NCI-H1048 (cell line): ENCODE results near the gene CAPN10.

Source experiments
- DNase-seq: peaks from one replicate; lab custom pipeline; 2025; lab: John Stamatoyannopoulos, UW

The CAPN10 gene

DNA sequence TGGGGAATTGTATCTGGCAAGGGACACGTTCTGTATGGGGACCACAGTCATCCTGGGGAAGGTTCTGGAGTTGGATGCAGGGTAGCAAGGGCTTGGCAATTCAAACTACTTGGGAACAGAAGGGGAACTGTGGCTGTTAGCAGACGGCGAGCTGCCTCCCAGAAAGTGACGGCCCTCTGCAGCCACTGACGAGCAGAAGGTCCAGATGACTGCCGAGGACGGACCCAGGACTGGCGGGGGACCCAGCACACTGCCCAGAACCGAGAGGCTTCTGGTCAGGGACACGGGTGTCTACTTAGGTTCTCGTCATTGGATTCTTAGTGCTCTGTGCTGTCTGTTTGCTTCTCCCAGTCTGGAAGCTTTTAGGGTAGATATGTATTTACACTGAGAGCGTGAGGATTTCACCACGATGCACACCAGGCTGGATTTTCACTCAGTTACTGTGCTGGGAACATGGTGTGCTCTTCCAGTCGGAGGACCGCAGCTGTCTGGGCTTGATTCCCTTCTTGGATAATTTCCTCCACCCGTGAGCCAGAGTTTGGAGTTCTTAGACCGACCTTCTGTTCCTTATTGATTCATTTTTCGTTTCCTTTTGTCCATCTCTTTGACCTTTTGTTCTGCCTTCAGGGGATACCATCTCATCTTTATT, 52.1 kb downstream of the CAPN10 start:
- DNase-seq: no peak

DNA sequence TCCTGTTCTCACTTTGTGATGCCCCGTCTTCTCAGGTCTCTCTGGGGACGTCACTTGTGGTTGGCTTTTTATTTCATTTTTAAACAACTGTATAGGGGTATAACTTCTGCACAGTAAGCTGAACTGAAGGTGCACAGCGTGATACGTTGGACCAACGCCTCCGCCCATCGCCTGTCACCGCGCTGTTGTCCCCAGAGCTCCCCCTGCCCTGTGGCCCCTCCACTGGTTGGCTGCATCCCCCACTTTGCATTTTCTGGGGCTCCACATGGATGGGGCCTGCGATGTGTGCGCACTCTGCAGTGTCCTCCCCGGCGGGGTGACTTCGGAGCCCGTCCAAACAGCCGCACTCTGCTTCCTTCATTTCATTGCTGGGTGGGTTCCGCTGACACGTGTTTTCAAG, 53.0 kb downstream of the CAPN10 start:
- DNase-seq: no peak

DNA sequence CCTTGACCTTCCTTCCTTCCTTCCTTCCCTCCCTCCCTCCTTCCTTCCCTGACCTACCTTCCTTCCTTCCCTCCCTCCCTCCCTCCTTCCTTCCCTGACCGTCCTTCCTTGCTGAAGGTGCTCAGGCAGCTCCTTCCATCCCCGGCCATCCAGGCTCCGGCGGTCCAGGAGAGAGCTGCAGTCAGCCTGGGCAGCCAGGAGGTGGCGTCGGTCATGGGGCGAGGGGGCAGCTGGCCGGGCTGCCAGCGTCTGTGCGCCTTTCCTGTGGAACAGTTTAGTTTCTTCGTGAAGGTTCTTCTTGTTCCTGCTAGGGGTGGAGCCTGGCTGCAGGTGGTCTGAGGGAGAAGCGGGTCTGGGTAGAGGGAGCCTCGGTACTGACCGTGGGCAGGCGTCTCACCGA, 54.4 kb downstream of the CAPN10 start:
- no peak for DNase-seq

DNA sequence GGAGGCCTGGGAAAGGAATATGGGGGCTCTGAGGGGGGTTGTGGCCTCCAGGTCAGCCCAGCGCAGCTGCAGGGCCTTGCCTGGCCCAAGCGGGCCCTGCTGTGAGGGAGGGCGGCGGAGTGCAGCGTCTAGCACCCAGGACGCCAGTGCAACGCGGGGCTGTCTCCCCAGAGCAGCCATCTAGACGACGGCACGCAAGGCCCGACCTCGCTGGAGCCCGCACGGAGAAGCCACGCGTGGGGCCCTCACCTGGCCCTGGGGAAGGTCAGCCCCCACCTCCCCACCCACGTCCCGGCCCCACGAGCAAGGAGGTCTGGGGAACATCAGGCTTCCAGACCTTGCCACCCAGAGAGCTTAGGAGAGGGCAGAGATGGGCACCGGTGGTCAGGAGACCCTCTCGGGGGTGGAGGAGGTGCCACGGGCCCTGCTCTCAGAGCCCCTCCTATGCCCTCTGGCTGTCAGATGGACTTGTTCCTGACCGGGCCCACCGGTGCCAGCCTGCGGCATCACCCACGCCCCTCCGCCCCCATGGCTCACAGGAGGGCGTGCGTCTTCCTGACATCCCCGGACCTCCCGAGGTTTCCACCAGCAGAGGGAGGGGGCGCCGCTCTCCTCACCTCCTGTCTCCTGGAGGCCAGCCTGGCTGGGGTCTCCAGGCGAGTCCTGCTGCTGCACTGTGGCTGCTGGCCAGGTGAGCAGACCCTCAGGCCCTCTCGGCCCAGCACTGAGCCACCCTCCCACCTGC, 55.7 kb downstream of the CAPN10 start:
- DNase-seq: no peak

DNA sequence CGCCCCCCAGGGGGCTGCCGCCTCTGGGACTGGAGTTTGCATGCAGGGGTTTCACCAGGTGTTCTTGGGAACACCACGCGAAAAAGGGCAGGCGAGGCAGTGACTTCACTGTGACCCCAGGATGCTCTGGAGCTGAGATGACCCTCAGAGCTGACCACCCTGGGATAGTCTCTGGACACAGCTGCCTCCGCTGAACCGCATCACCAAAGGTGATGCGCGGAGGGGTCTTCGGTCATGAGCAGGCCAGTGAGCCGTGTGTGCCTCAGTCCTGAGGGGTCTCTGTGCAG, 56.2 kb downstream of the CAPN10 start:
- no peak for DNase-seq

DNA sequence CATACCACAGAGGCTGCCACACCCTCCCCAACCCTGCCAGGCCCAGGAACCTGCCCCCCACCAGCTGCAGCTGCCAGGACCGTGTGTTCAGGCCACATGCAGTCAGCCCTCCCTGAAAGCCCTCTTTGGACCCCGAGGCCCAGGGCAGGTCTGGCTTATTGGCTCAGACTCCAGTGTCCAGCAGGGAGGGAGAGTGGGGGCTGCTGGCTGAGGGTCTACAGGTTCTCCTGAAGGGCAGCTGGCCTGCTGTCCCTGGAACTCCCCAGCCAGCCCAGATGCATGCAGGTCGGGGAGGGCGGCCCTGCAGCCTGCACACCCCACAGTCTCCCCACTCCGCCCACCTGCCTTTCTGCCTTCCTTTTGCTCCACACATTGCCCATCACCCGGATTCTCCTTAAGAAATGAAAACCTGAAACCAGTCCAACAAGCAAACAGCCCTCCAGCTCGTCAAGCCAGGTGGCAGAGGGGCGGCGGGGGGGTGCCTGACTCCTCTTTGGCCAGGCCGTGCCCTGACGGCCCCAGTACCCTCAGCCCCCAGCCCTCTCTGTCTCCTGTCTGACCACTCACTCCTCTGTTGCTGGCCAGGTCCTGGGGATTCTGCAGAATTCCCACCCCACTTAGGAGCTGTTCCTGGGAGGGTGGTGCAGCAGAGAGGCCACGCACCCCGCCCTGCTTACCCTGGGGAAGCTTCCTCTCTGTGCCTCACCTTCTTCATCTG, 56.7 kb downstream of the CAPN10 start:
- DNase-seq: no peak

DNA sequence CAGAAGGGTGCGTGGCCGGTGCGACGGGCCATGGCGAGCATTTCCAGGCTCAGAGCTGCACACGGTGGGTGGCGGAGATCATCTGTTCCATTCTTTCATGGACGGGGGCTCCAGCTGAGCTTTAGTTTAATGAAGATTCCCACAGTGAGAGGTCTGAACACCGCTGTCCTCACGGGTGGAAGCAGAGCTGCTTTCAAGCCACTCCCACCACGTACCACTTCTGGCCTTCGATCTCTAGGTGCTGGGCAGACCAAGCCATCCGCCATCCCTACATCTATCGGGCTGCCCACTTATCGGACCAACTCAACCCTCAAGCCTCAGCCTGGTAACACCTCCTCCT, 57.2 kb downstream of the CAPN10 start:
- DNase-seq: no peak

DNA sequence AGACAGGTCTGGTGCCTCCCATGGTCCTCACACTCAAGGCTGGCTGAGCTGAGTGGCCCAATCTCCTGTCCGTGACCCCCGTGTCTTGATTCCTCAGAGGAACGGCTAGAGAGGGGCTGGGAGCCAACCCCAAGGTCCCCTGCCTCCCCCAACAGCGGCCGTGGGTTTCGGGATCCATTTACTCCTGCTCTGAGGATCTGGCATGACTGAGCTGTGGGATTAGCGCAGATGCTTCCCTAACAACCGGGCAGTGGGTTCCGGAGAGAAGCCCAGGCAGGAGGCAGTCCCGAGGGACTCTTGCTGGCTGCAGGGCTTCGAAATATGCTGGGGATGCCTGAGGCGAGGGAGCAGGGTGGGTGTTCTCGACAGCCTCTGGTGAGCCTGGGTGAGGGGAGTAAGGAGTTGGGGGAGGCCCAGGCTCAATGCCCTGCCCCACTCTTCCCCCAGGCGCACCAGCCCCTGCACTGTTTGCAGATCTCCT, 57.7 kb downstream of the CAPN10 start:
- DNase-seq: no peak

DNA sequence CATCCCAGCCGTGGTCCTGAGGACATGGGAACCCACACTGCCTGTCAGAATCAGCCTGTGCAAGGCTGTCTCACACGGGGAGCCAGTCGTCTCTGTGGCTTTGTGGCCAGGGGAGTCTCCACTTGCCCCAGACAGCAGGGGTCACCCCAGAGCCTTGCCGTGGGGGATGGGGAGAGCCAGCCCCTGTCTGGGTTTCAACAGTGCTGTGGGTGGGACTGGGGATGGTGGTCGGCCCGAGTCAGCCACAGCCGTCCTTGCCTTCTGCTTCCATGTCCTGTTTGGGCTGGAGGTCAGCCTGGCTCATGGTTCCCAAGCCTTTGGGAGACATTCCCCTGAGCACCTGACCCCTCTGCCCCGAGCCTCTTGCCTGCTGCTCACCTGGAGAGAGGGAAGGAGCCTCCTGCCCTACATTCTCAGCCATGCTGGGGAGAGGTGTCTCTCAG, 58.3 kb downstream of the CAPN10 start:
- no peak for DNase-seq

DNA sequence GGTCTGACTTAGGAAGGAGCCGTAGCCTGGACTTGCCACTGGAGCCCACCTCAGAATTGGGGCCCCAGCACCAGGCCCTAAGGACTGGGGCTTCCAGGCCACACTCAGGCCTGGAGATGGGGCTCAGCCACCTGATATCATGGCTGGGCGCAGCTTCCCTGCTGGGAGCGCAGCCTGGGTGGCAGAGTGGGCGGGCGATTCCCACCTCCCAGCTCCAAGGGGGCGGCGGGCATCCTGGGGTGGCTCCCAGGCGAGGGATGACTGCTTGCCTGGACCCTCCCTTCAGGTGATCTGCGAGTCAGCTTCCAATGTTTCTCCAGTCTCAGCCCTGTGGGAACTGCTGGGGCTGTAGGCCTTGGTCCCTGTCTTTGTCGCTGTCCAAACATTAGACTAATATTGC, 58.8 kb downstream of the CAPN10 start:
- DNase-seq: no peak

DNA sequence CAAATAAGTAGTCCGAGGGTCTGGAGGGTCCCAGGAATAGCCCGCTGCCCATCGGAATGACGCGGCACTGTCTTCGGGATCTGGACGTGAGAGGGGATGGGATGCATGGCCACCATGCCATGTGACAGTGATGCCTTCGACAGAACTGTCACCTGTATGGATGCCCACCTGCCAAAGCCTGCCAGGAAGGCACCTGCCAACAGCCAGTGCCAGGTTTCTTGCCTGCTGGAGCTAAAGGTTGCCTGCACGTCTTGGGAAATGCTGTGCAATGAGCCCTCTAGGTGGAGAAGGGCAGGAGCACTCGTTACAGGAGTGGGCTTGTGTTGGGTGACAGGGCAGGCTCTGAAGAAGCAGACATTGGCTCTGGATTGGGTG, 59.3 kb downstream of the CAPN10 start:
- no peak for DNase-seq

DNA sequence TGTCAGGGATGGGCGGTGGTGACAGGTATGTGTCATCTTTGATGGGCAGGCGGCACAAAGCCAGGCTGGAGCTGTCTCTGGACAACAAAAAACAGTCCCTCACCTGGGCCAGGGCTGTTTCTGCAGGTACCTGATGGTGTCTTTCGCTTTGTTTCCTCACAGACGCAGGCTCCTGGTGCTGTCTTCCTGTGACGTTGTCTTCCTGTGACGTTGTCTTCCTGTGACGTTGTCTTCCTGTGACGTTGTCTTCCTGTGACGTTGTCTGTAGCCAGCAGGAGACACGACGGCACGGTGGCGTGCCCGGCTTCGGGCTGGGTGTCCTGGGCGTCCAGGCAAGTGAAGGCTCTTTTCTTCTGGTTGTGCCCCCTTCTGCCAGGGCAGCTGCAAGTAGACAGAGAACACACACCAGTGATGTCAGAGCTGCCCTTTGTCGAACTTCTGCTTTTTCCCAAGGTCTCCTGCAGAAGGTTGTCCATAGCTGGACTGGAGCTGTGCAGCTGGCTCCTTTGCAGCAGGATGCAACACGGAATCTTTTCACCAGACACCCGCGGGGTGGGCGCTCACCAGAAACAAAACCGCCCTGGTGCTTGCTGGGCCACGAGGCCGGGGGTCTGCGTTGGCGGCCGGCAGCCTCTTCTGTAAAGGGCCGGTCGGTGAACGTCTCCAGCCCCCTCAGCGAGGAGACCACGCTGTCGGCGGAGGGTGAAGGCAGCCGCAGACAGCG, 59.8 kb downstream of the CAPN10 start:
- no peak for DNase-seq

DNA sequence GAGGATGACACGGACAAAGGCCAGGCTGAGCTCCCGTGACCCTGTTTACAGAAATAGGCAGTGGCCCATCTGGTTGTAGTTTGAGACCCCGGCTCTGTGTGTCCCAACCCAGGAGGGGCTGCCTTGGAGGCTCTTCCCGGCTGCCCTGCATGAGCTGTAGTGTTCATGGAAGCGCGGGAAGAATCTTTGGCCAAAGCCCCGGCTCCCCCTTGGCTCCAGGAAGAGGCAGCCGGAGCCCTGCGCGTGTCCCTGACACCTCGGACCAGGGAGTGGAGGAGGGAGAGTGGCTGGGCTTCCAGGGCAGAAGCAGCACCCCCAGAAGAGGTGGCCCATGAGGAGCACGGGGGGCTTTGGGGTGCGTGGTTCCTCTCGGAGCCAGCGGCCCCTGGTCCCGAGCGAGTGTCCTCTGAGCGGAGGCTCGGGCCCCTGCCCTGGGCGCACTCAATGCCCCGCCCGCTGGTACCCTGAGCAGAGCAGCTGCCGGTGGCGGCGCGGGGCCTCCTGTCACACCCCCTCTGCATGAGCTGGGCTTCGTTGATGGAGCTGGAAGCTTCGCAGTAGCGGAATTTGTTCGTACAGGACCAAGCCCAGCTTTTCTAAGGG, 60.5 kb downstream of the CAPN10 start:
- DNase-seq: no peak

DNA sequence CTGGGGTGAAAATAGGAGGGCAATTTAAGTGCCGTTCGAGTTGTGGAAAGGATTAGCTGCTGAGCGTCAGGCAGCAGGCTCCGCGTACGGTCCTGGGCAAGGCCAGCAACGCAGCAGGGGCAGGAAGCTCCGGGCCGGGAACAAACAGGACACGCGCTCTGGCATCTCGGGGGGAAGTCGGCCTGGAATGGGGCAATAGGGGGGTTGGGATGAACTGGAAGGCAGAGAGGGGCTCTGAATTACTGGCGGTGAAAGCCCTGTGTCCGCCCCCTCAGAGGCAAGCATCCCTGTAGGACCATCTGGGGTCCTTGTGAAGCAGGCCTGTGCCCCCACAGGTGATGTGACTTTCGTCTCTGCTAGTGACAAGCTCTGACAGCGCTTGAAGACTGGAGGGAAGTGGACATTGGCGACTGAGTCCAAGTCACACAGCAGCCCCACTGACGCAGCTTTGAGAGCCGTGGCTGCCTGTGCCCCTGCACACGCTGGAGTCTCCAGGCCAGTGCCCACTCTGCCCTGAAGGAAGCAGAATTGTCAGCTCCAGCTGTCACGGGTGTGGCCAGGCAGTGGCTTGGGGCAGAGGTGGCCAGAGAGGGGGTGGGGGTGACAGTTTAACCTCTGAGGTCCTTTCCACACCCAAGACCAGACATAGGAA, 61.1 kb downstream of the CAPN10 start:
- no peak for DNase-seq

DNA sequence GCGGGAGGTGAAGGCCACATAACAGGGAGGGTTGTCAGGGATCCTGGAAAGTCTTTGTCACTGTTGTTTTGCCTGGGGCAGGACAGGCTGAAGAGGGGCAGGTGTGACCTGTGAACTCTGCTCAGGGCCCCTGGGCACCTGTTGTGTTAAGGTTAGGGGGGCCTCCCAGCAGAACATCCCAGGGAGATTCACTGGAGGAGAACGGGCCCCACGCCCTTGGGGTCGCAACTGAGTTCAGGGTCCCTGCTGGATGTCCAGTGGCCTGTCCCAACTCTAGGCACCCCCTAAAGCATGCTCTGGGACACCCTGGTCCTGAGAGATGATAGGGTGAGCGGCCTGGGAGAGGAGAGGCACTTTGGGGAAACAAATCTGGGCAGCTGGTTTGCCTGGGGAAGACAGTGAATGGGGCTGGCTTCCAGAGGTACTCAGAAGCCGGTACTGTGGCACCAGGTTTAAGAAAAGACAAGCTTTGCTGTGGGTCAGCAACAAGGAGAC, 61.7 kb downstream of the CAPN10 start:
- no peak for DNase-seq
